Progenitor cell of endocrine pancreas (in vitro differentiated cells): Measurements from ENCODE around the gene SUMF1. TPM values are rescaled to one million over a fixed set of nuclear protein-coding genes. Genes with fewer than 3 reads are reported as not detected.
"Not testable (repeated sequence)": the region's sequence is repeated elsewhere in the genome, so short reads cannot be mapped to it uniquely, and the experiment has no call there.

ENCODE experiments used
- DNase-seq: peaks from one replicate; pipeline ENCODE4 v3.0.0; 2021; ENCODE audit warnings: low spot score; ENCODE audit not compliant: unreplicated experiment
- H3K27ac Mint-ChIP-seq: 2 replicates; pipeline ENCODE4 v1.8.0; 2021; ENCODE audit warnings: mild to moderate bottlenecking, moderate library complexity, mixed read lengths
- H3K27me3 Mint-ChIP-seq: 2 replicates; pipeline ENCODE4 v1.8.0; 2021; ENCODE audit warnings: mixed read lengths
- H3K36me3 Mint-ChIP-seq: 2 replicates; pipeline ENCODE4 v1.8.0; 2022; ENCODE audit warnings: mixed read lengths; ENCODE audit not compliant: insufficient read depth
- H3K4me1 Mint-ChIP-seq: 2 replicates; pipeline ENCODE4 v1.8.0; 2021; ENCODE audit warnings: low read depth, mixed read lengths
- H3K4me3 Mint-ChIP-seq: 2 replicates; pipeline ENCODE4 v1.8.0; 2021; ENCODE audit warnings: low read depth, mild to moderate bottlenecking, moderate library complexity, mixed read lengths
- H3K9me3 Mint-ChIP-seq: 2 replicates; pipeline ENCODE4 v1.8.0; 2021; ENCODE audit warnings: low read depth, mixed read lengths
- CTCF ChIP-seq: fragments of 200-600 bp; sonication (generic); IDR thresholded peaks from one replicate; pipeline ENCODE4 v1.5.0; 2021; ENCODE audit warnings: antibody characterized with exemption, mild to moderate bottlenecking; ENCODE audit not compliant: unreplicated experiment
- total RNA-seq: library from RNA; stranded (reverse); gene quantifications from 2 replicates; pipeline ENCODE4 v1.2.1, GENCODE V29; 2021

Gene SUMF1
- total RNA-seq, 1 donor from 2014 or later: 25.0 TPM

GRCh38 chr3:4464576-4464975 is 2.5 kb downstream of the SUMF1 start:
- no peak overlapping the region for H3K27ac Mint-ChIP-seq
- H3K9me3 Mint-ChIP-seq: no peaks in the 10 kb centered on the region
- H3K36me3 Mint-ChIP-seq: no peaks in the 10 kb centered on the region
- peaks cover 11% of the 10 kb centered on the region for H3K4me1 Mint-ChIP-seq
- H3K4me3 Mint-ChIP-seq: peak overlapping the region; percentile 32
- peaks cover under 1% of the 10 kb centered on the region for H3K27me3 Mint-ChIP-seq
- no peak for TF ChIP-seq CTCF
- DNase-seq: no peak

- H3K27me3 Mint-ChIP-seq: no peaks in the 10 kb centered on the region
- DNase-seq: no peak
- H3K4me1 Mint-ChIP-seq: peaks cover 11% of the 10 kb centered on the region
Measured at GRCh38 chr3:4462369-4463040, 4.6 kb downstream of the SUMF1 start.

DNA sequence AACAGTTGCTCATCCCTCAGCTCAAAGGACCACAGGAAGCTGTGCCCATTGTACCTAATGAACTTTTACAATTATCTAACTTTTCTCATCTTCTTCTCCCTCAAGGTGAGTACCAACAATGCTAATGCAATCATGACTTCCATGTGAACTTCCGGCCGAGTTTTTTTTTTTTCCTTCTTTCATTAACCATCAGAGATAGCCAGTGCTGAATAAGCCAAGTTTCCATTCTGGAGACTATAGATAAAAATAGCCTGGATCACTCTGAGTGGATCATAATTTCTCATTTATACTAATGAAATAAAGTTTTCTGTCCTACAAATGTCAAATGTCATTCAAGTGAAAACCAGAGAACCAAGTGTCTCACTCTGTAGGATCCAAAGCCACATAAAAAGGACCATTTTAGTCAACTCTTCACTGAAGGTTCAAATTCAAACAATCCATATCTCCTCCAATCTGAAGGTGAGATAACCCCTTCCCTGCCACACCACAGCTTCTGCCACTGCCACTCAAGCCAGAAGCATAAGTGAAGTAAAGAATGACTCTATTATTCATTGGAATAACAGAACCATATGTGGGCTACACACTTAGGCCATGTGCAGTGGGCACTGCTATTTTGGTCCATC is 5.5 kb downstream of the SUMF1 start:
- Mint-ChIP-seq H3K4me3 (no peak overlapping the region), H3K27ac (no peak overlapping the region), H3K36me3 (peaks cover 3% of the 10 kb centered on the region), H3K27me3 (no peaks in the 10 kb centered on the region), H3K9me3 (no peaks in the 10 kb centered on the region), H3K4me1 (peaks cover 6% of the 10 kb centered on the region)
- no peak for TF ChIP-seq CTCF
- no peak for DNase-seq

More at GRCh38 chr3:4462369-4463040, 4.6 kb downstream of the SUMF1 start:
- Mint-ChIP-seq H3K27ac (no peak overlapping the region), H3K4me3 (no peak overlapping the region), H3K9me3 (no peaks in the 10 kb centered on the region), H3K36me3 (peaks cover 2% of the 10 kb centered on the region)
- no peak for TF ChIP-seq CTCF

- H3K27me3 Mint-ChIP-seq: no peaks in the 10 kb centered on the region
- H3K4me3 Mint-ChIP-seq: no peak overlapping the region
- no peak for DNase-seq
- H3K4me1 Mint-ChIP-seq: no peaks in the 10 kb centered on the region
- no peak for TF ChIP-seq CTCF
- H3K36me3 Mint-ChIP-seq: peaks cover 3% of the 10 kb centered on the region
- H3K27ac Mint-ChIP-seq: peak overlapping the region; percentile 53
- H3K9me3 Mint-ChIP-seq: no peaks in the 10 kb centered on the region
Measured at GRCh38 chr3:4460334-4460733, 6.7 kb downstream of the SUMF1 start.

DNA sequence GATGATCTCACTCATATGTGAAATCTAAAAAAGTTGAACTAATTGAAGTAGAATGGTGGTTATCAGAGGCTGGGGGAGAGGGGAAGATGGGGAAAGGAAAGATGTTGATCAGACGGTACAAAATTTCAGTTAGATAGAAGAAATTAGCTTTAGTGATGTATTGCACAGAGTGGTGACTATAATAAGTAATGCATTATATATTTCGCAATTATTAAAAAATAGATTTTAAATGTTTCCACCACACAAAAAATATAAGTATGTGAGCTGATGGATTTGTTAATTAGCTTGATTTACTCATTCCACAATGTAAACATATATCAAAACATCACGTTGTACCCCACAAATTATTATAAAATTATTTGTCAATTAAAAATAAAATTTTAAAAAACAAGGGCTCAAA is 8.1 kb downstream of the SUMF1 start:
- Mint-ChIP-seq H3K27me3 (no peaks in the 10 kb centered on the region), H3K4me1 (no peaks in the 10 kb centered on the region), H3K27ac (no peak overlapping the region), H3K4me3 (no peak overlapping the region), H3K36me3 (peaks cover 3% of the 10 kb centered on the region), H3K9me3 (no peaks in the 10 kb centered on the region)
- TF ChIP-seq CTCF: no peak
- DNase-seq: no peak

- H3K9me3 Mint-ChIP-seq, H3K4me1 Mint-ChIP-seq, H3K4me3 Mint-ChIP-seq, H3K27ac Mint-ChIP-seq, H3K27me3 Mint-ChIP-seq, DNase-seq, H3K36me3 Mint-ChIP-seq: not testable (repeated sequence)
Measured at GRCh38 chr3:4456780-4457179, 10.3 kb downstream of the SUMF1 start.
